PC-3 (cell line): ENCODE results near the gene PEPD. TPM values are rescaled to one million over a fixed set of nuclear protein-coding genes. Genes with fewer than 3 reads are reported as not detected.

Experiments used
- ATAC-seq: fragments of 200-7000 bp; cut with Tn5 transposase; 2 replicates; pipeline ENCODE4 v1.9.1; 2020; ENCODE audit warnings: mild to moderate bottlenecking, moderate library complexity
- BruUV-seq: library from RNA; stranded (reverse); fragments of 400-500 nt; replicated peaks from 2 replicates; lab custom pipeline; 2021; lab: Mats Ljungman, UMichigan
- CTCF ChIA-PET: fragments of 300-600 bp; sonication (Branson Sonifier 250); formaldehyde crosslinking; loops from one replicate; lab custom pipeline; 2022; ENCODE audit warnings: antibody characterized with exemption; lab: Charles Lee
- POLR2A ChIA-PET: fragments of 300-600 bp; sonication (Branson Sonifier 250); formaldehyde crosslinking; loops from one replicate; lab custom pipeline; 2022; ENCODE audit warnings: antibody characterized with exemption; ENCODE audit not compliant: unreplicated experiment; lab: Charles Lee
- DNase-seq: peaks from one replicate; pipeline ENCODE4 v3.0.0-alpha.2; 2015
- H2AFZ ChIP-seq: fragments of 300-600 bp; sonication (generic); 2 replicates; pipeline ENCODE4 v1.6.0; 2016; ENCODE audit warnings: antibody characterized with exemption, low read length
- H3F3A ChIP-seq: fragments of 300-600 bp; sonication (generic); one replicate; pipeline ENCODE4 v1.6.0; 2017; ENCODE audit warnings: antibody characterized with exemption, low read length, control low read depth, mild to moderate bottlenecking; ENCODE audit not compliant: unreplicated experiment
- H3K27ac ChIP-seq: fragments of 300-600 bp; sonication (generic); 2 replicates; pipeline ENCODE4 v1.5.1; 2016; ENCODE audit warnings: mild to moderate bottlenecking, low read length
- H3K27me3 ChIP-seq: fragments of 300-600 bp; sonication (generic); 2 replicates; pipeline ENCODE4 v1.6.1; 2016; ENCODE audit warnings: low read length, mixed read lengths
- H3K36me3 ChIP-seq: fragments of 300-600 bp; sonication (generic); 2 replicates; pipeline ENCODE4 v1.6.1; 2016; ENCODE audit warnings: low read depth, mixed run types, low read length, mixed read lengths
- H3K4me1 ChIP-seq: fragments of 300-600 bp; sonication (generic); 2 replicates; pipeline ENCODE4 v1.5.1; 2016; ENCODE audit warnings: low read length; ENCODE audit not compliant: insufficient read depth
- H3K4me2 ChIP-seq: fragments of 300-600 bp; sonication (generic); 2 replicates; pipeline ENCODE4 v1.6.0; 2016; ENCODE audit warnings: low read length
- H3K4me3 ChIP-seq: fragments of 300-600 bp; sonication (generic); 2 replicates; pipeline ENCODE4 v1.5.1; 2016; ENCODE audit warnings: mild to moderate bottlenecking, low read length, mixed read lengths
- H3K79me2 ChIP-seq: fragments of 300-600 bp; sonication (generic); 2 replicates; pipeline ENCODE4 v1.6.1; 2017; ENCODE audit warnings: low read length, mixed read lengths
- H3K9ac ChIP-seq: fragments of 300-600 bp; sonication (generic); 2 replicates; pipeline ENCODE4 v1.6.0; 2016; ENCODE audit warnings: mild to moderate bottlenecking, low read length
- H3K9me2 ChIP-seq: fragments of 300-600 bp; sonication (generic); replicated peaks from 2 replicates; pipeline ENCODE4 v1.6.1; 2016; ENCODE audit warnings: mixed run types, low read length, mixed read lengths
- H3K9me3 ChIP-seq: fragments of 300-600 bp; sonication (generic); 2 replicates; pipeline ENCODE4 v1.6.1; 2016; ENCODE audit warnings: low read length, mixed read lengths
- H4K20me1 ChIP-seq: fragments of 300-600 bp; sonication (generic); 2 replicates; pipeline ENCODE4 v1.6.1; 2016; ENCODE audit warnings: low read length, mixed read lengths
- CTCF ChIP-seq: fragments of 300-600 bp; sonication (generic); conservative IDR thresholded peaks from 2 replicates; pipeline ENCODE4 v1.5.1; 2017; ENCODE audit warnings: antibody characterized with exemption, low read depth, mild to moderate bottlenecking, low read length
- EZH2 ChIP-seq: fragments of 300-600 bp; sonication (generic); IDR thresholded peaks from one replicate; pipeline ENCODE4 v1.6.1; 2017; ENCODE audit warnings: antibody characterized with exemption, mild to moderate bottlenecking, low read length; ENCODE audit not compliant: unreplicated experiment
- EZH2phosphoT487 ChIP-seq: fragments of 300-600 bp; sonication (generic); IDR thresholded peaks from 2 replicates; pipeline ENCODE4 v1.6.1; 2018; ENCODE audit warnings: mild to moderate bottlenecking, antibody characterized with exemption, low read length, borderline replicate concordance
- intact Hi-C: fragments of 100-400 bp; cut with micrococcal nuclease; formaldehyde crosslinking; loops from 2 replicates; pipeline ENCODE4 v1.9.0; 2023
- total RNA-seq: library from RNA; depleted of rRNA; stranded (reverse); fragments of >200 nt; gene quantifications from 2 replicates; pipeline ENCODE4 v1.2.3, GENCODE V29; 2014

PEPD gene
- total RNA-seq, 1 experiment from 2014 or later, result 53.4 TPM

- no peak overlapping the region for H3K4me3 ChIP-seq
- no peaks in the 10 kb centered on the region for H4K20me1 ChIP-seq
- no peak overlapping the region for H2AFZ ChIP-seq
- no peak for TF ChIP-seq EZH2phosphoT487
- no peak for TF ChIP-seq EZH2
- no peak for TF ChIP-seq CTCF
- ChIA-PET POLR2A (no interaction called here), CTCF (no interaction called here)
- H3K9ac ChIP-seq, result no peak overlapping the region
- no peak overlapping the region for H3K4me2 ChIP-seq
- H3K4me1 ChIP-seq, result no peaks in the 10 kb centered on the region
- no peaks in the 10 kb centered on the region for H3K27me3 ChIP-seq
- no peaks in the 10 kb centered on the region for H3F3A ChIP-seq
- BruUV-seq, result no TSS peak
- H3K9me3 ChIP-seq, result no peaks in the 10 kb centered on the region
- DNase-seq (no peak), ATAC-seq (no peak)
- no peak overlapping the region for H3K27ac ChIP-seq
- no peaks in the 10 kb centered on the region for H3K36me3 ChIP-seq
- H3K9me2 ChIP-seq, result no peaks in the 10 kb centered on the region
- intact Hi-C loops, result no loop called here
- H3K79me2 ChIP-seq, result no peaks in the 10 kb centered on the region
Observed at GRCh38 chr19:33427801-33428626, 93.6 kb downstream of the PEPD start.

GRCh38 chr19:33426621-33427361 is 94.8 kb downstream of the PEPD start:
- Histone ChIP-seq H3K4me3 (no peak overlapping the region), H3K4me1 (no peaks in the 10 kb centered on the region), H3K36me3 (no peaks in the 10 kb centered on the region), H3K27me3 (no peaks in the 10 kb centered on the region), H3K27ac (no peak overlapping the region), H3K9ac (no peak overlapping the region), H2AFZ (no peak overlapping the region), H4K20me1 (no peaks in the 10 kb centered on the region), H3K4me2 (no peak overlapping the region), H3K79me2 (no peaks in the 10 kb centered on the region), H3F3A (no peaks in the 10 kb centered on the region), H3K9me2 (no peaks in the 10 kb centered on the region), H3K9me3 (no peaks in the 10 kb centered on the region)
- DNase-seq (no peak), ATAC-seq (no peak)
- TF ChIP-seq EZH2phosphoT487, result no peak
- no peak for TF ChIP-seq EZH2
- no peak for TF ChIP-seq CTCF
- no TSS peak for BruUV-seq
- ChIA-PET CTCF (no interaction called here), POLR2A (no interaction called here)
- intact Hi-C loops, result no loop called here
